ENCODE data around the gene OSBPL5.

Gene OSBPL5

GRCh38 chr11:3165152-3165705 lies at the start of gene OSBPL5:
OSBPL5 (minus strand) TSS chr11:3165310; CDS start chr11:3129148, 36,162 bp downstream.
- H3K27ac ChIP-seq (ENCODE audit: low read length): peak within 1 kb of the TSS; percentile 58
- peaks cover 65% of the 10 kb centered on the region for H3K4me1 ChIP-seq (ENCODE audit: control insufficient read depth, insufficient read depth, low read length)
- H3K4me3 ChIP-seq (ENCODE audit: low read length in 2 of 2): peak within 1 kb of the TSS; percentile 85
- H3K27me3 ChIP-seq (ENCODE audit: control insufficient read depth in 1 of 2, insufficient read depth in 2 of 2, low read length in 2 of 2): no peaks in the 10 kb centered on the region
- H3K9ac ChIP-seq (ENCODE audit: low read length in 2 of 2): peak within 1 kb of the TSS; percentile 80 to 87
- no peaks in the 10 kb centered on the region for H3K36me3 ChIP-seq (ENCODE audit: control insufficient read depth in 2 of 2, insufficient read depth in 2 of 2, low read length in 2 of 2)
- H3K9me3 ChIP-seq (ENCODE audit: control insufficient read depth in 2 of 2, low read length in 2 of 2): no peaks in the 10 kb centered on the region

GRCh38 chr11:3214420-3214699 lies 49.2 kb upstream of the OSBPL5 start:
- Histone ChIP-seq H3K9ac (ENCODE audit: low read length in 2 of 2) (no peak overlapping the region), H3K9me3 (ENCODE audit: control insufficient read depth in 2 of 2, low read length in 2 of 2) (peaks cover 0 to 7% of the 10 kb centered on the region in 2 donors), H3K27ac (ENCODE audit: low read length) (no peak overlapping the region), H3K4me1 (ENCODE audit: control insufficient read depth, insufficient read depth, low read length) (no peaks in the 10 kb centered on the region), H3K36me3 (ENCODE audit: control insufficient read depth in 2 of 2, insufficient read depth in 2 of 2, low read length in 2 of 2) (no peaks in the 10 kb centered on the region), H3K4me3 (ENCODE audit: low read length in 2 of 2) (no peak overlapping the region), H3K27me3 (ENCODE audit: control insufficient read depth in 1 of 2, insufficient read depth in 2 of 2, low read length in 2 of 2) (peaks cover 21 to 26% of the 10 kb centered on the region in 2 donors)

GRCh38 chr11:3213659-3214419 lies 48.7 kb upstream of the OSBPL5 start:
- Histone ChIP-seq H3K27ac (ENCODE audit: low read length) (no peak overlapping the region), H3K4me3 (ENCODE audit: low read length in 2 of 2) (no peak overlapping the region), H3K9ac (ENCODE audit: low read length in 2 of 2) (no peak overlapping the region), H3K27me3 (ENCODE audit: control insufficient read depth in 1 of 2, insufficient read depth in 2 of 2, low read length in 2 of 2) (peaks cover 21 to 23% of the 10 kb centered on the region in 2 donors), H3K9me3 (ENCODE audit: control insufficient read depth in 2 of 2, low read length in 2 of 2) (peaks cover 0 to 7% of the 10 kb centered on the region in 2 donors), H3K36me3 (ENCODE audit: control insufficient read depth in 2 of 2, insufficient read depth in 2 of 2, low read length in 2 of 2) (no peaks in the 10 kb centered on the region), H3K4me1 (ENCODE audit: control insufficient read depth, insufficient read depth, low read length) (no peaks in the 10 kb centered on the region)

GRCh38 chr11:3208272-3208671 lies 43.2 kb upstream of the OSBPL5 start:
- no peak overlapping the region for H3K9ac ChIP-seq (ENCODE audit: low read length in 2 of 2)
- no peak overlapping the region for H3K4me3 ChIP-seq (ENCODE audit: low read length in 2 of 2)
- peaks cover 2 to 6% of the 10 kb centered on the region in 2 donors for H3K27me3 ChIP-seq (ENCODE audit: control insufficient read depth in 1 of 2, insufficient read depth in 2 of 2, low read length in 2 of 2)
- peaks cover 0 to 7% of the 10 kb centered on the region in 2 donors for H3K9me3 ChIP-seq (ENCODE audit: control insufficient read depth in 2 of 2, low read length in 2 of 2)
- no peak overlapping the region for H3K27ac ChIP-seq (ENCODE audit: low read length)
- peaks cover 8% of the 10 kb centered on the region for H3K4me1 ChIP-seq (ENCODE audit: control insufficient read depth, insufficient read depth, low read length)
- no peaks in the 10 kb centered on the region for H3K36me3 ChIP-seq (ENCODE audit: control insufficient read depth in 2 of 2, insufficient read depth in 2 of 2, low read length in 2 of 2)

- no peak overlapping the region for H3K4me3 ChIP-seq (ENCODE audit: low read length in 2 of 2)
- no peaks in the 10 kb centered on the region for H3K36me3 ChIP-seq (ENCODE audit: control insufficient read depth in 2 of 2, insufficient read depth in 2 of 2, low read length in 2 of 2)
- H3K27me3 ChIP-seq (ENCODE audit: control insufficient read depth in 1 of 2, insufficient read depth in 2 of 2, low read length in 2 of 2): peaks cover 4 to 12% of the 10 kb centered on the region in 2 donors
- no peak overlapping the region for H3K27ac ChIP-seq (ENCODE audit: low read length)
- H3K9ac ChIP-seq (ENCODE audit: low read length in 2 of 2): no peak overlapping the region
- peaks cover 15% of the 10 kb centered on the region for H3K4me1 ChIP-seq (ENCODE audit: control insufficient read depth, insufficient read depth, low read length)
- peaks cover 0 to 7% of the 10 kb centered on the region in 2 donors for H3K9me3 ChIP-seq (ENCODE audit: control insufficient read depth in 2 of 2, low read length in 2 of 2)
These were observed 42.5 kb upstream of the OSBPL5 start for GRCh38 chr11:3207526-3208189.

GRCh38 chr11:3206922-3207204 lies 41.8 kb upstream of the OSBPL5 start:
- H3K27me3 ChIP-seq (ENCODE audit: control insufficient read depth in 1 of 2, insufficient read depth in 2 of 2, low read length in 2 of 2): peaks cover 12 to 19% of the 10 kb centered on the region in 2 donors
- peaks cover 15% of the 10 kb centered on the region for H3K4me1 ChIP-seq (ENCODE audit: control insufficient read depth, insufficient read depth, low read length)
- no peak overlapping the region for H3K27ac ChIP-seq (ENCODE audit: low read length)
- peaks cover 0 to 7% of the 10 kb centered on the region in 2 donors for H3K9me3 ChIP-seq (ENCODE audit: control insufficient read depth in 2 of 2, low read length in 2 of 2)
- no peaks in the 10 kb centered on the region for H3K36me3 ChIP-seq (ENCODE audit: control insufficient read depth in 2 of 2, insufficient read depth in 2 of 2, low read length in 2 of 2)
- H3K9ac ChIP-seq (ENCODE audit: low read length in 2 of 2): no peak overlapping the region
- H3K4me3 ChIP-seq (ENCODE audit: low read length in 2 of 2): no peak overlapping the region

GRCh38 chr11:3206156-3206921 lies 41.2 kb upstream of the OSBPL5 start:
- Histone ChIP-seq H3K4me1 (ENCODE audit: control insufficient read depth, insufficient read depth, low read length) (peaks cover 15% of the 10 kb centered on the region), H3K4me3 (ENCODE audit: low read length in 2 of 2) (no peak overlapping the region), H3K36me3 (ENCODE audit: control insufficient read depth in 2 of 2, insufficient read depth in 2 of 2, low read length in 2 of 2) (no peaks in the 10 kb centered on the region), H3K9ac (ENCODE audit: low read length in 2 of 2) (no peak overlapping the region), H3K27ac (ENCODE audit: low read length) (no peak overlapping the region), H3K27me3 (ENCODE audit: control insufficient read depth in 1 of 2, insufficient read depth in 2 of 2, low read length in 2 of 2) (peaks cover 16 to 23% of the 10 kb centered on the region in 2 donors), H3K9me3 (ENCODE audit: control insufficient read depth in 2 of 2, low read length in 2 of 2) (peaks cover 0 to 2% of the 10 kb centered on the region in 2 donors)

GRCh38 chr11:3205261-3206155 lies 40.4 kb upstream of the OSBPL5 start:
- Histone ChIP-seq H3K27ac (ENCODE audit: low read length) (no peak overlapping the region), H3K27me3 (ENCODE audit: control insufficient read depth in 1 of 2, insufficient read depth in 2 of 2, low read length in 2 of 2) (peaks cover 23 to 24% of the 10 kb centered on the region in 2 donors), H3K4me1 (ENCODE audit: control insufficient read depth, insufficient read depth, low read length) (peaks cover 15% of the 10 kb centered on the region), H3K9me3 (ENCODE audit: control insufficient read depth in 2 of 2, low read length in 2 of 2) (no peaks in the 10 kb centered on the region), H3K4me3 (ENCODE audit: low read length in 2 of 2) (no peak overlapping the region), H3K36me3 (ENCODE audit: control insufficient read depth in 2 of 2, insufficient read depth in 2 of 2, low read length in 2 of 2) (no peaks in the 10 kb centered on the region), H3K9ac (ENCODE audit: low read length in 2 of 2) (no peak overlapping the region)

- no peaks in the 10 kb centered on the region for H3K9me3 ChIP-seq (ENCODE audit: control insufficient read depth in 2 of 2, low read length in 2 of 2)
- peaks cover 27 to 28% of the 10 kb centered on the region in 2 donors for H3K27me3 ChIP-seq (ENCODE audit: control insufficient read depth in 1 of 2, insufficient read depth in 2 of 2, low read length in 2 of 2)
- peaks cover 15% of the 10 kb centered on the region for H3K4me1 ChIP-seq (ENCODE audit: control insufficient read depth, insufficient read depth, low read length)
- no peak overlapping the region for H3K4me3 ChIP-seq (ENCODE audit: low read length in 2 of 2)
- H3K9ac ChIP-seq (ENCODE audit: low read length in 2 of 2): no peak overlapping the region
- no peaks in the 10 kb centered on the region for H3K36me3 ChIP-seq (ENCODE audit: control insufficient read depth in 2 of 2, insufficient read depth in 2 of 2, low read length in 2 of 2)
- no peak overlapping the region for H3K27ac ChIP-seq (ENCODE audit: low read length)
These were observed 39.3 kb upstream of the OSBPL5 start for GRCh38 chr11:3204141-3205015.

Data from stomach smooth muscle (tissue), 2 donors.